Muscle of back (tissue), 11 donors: ENCODE results near the gene NOS1. TPM values are rescaled to one million over a fixed set of nuclear protein-coding genes. Genes with fewer than 3 reads are reported as not detected.
"Not testable (repeated sequence)": the region's sequence is repeated elsewhere in the genome, so short reads cannot be mapped to it uniquely, and the experiment has no call there.

Experiments used
- DNase-seq, 3 donors: peaks; one replicate each; pipeline versions ENCODE4 v3.0.0 to v3.0.0-alpha.2; 2013
- polyA plus RNA-seq, 10 donors: library from polyadenylated mRNA; unstranded; fragments of 120-200 nt; gene quantifications; one replicate each; pipeline ENCODE4 v1.2.1, GENCODE V29; 2013; ENCODE audit not compliant: insufficient read length in 10 of 10

Gene NOS1
- polyA plus RNA-seq, 10 donors = 0.07 to 1.7 (median 0.48) TPM

- no peak for DNase-seq
Measured at GRCh38 chr12:117262749-117263148, 98.7 kb downstream of the NOS1 start.

GRCh38 chr12:117261247-117261646 lies 100.2 kb downstream of the NOS1 start:
- DNase-seq = peak in 1 of 3 donors; percentile 2

- DNase-seq = no peak
Measured at GRCh38 chr12:117255386-117255785, 106.0 kb downstream of the NOS1 start.

GRCh38 chr12:117243488-117243887 lies 117.9 kb downstream of the NOS1 start:
- DNase-seq = no peak

- DNase-seq = no peak
Measured at GRCh38 chr12:117241697-117242096, 119.7 kb downstream of the NOS1 start.

- DNase-seq = no peak
Measured at GRCh38 chr12:117240081-117240755, 121.2 kb downstream of the NOS1 start.

- peak; percentile 37 to 68 (median 55) for DNase-seq
Measured at GRCh38 chr12:117236456-117237001, 124.9 kb downstream of the NOS1 start.

- no peak for DNase-seq
Measured at GRCh38 chr12:117235261-117235660, 126.2 kb downstream of the NOS1 start.

GRCh38 chr12:117234441-117234840 lies 127.0 kb downstream of the NOS1 start:
- DNase-seq = no peak

GRCh38 chr12:117231750-117232149 lies 129.7 kb downstream of the NOS1 start:
- no peak for DNase-seq

- DNase-seq = no peak
Measured at GRCh38 chr12:117228239-117228638, 133.2 kb downstream of the NOS1 start.

- no peak for DNase-seq
Measured at GRCh38 chr12:117227000-117227653, 134.3 kb downstream of the NOS1 start.

- DNase-seq = no peak
Measured at GRCh38 chr12:117226505-117226904, 134.9 kb downstream of the NOS1 start.

- no peak for DNase-seq
Measured at GRCh38 chr12:117225179-117225578, 136.2 kb downstream of the NOS1 start.

- not testable (repeated sequence) for DNase-seq
Measured at GRCh38 chr12:117220947-117221346, 140.5 kb downstream of the NOS1 start.

- no peak for DNase-seq
Measured at GRCh38 chr12:117218149-117218548, 143.3 kb downstream of the NOS1 start.

- DNase-seq = no peak
Measured at GRCh38 chr12:117216686-117217085, 144.7 kb downstream of the NOS1 start.

- no peak for DNase-seq
Measured at GRCh38 chr12:117214797-117215196, 146.6 kb downstream of the NOS1 start.

- DNase-seq = no peak
Measured at GRCh38 chr12:117213295-117213808, 148.1 kb downstream of the NOS1 start.

- peak; percentile 59 to 88 (median 83) for DNase-seq
Measured at GRCh38 chr12:117212563-117213190, 148.7 kb downstream of the NOS1 start.

- DNase-seq = no peak
Measured at GRCh38 chr12:117210266-117210918, 151.0 kb downstream of the NOS1 start.

GRCh38 chr12:117209626-117210025 lies 151.8 kb downstream of the NOS1 start:
- no peak for DNase-seq
